ENCODE results near the gene EXD3. TPM values are rescaled to one million over a fixed set of nuclear protein-coding genes. Genes with fewer than 3 reads are reported as not detected.
A peak's percentile ranks its signal among the peaks of the same experiment; 100 is the strongest.

EXD3 gene
- total and polyA plus RNA-seq, 2 of the 13 experiments (the other 11 are each of a cell fraction or from before 2014, with no cell fraction given), result 2.7 to 4.8 TPM

DNA sequence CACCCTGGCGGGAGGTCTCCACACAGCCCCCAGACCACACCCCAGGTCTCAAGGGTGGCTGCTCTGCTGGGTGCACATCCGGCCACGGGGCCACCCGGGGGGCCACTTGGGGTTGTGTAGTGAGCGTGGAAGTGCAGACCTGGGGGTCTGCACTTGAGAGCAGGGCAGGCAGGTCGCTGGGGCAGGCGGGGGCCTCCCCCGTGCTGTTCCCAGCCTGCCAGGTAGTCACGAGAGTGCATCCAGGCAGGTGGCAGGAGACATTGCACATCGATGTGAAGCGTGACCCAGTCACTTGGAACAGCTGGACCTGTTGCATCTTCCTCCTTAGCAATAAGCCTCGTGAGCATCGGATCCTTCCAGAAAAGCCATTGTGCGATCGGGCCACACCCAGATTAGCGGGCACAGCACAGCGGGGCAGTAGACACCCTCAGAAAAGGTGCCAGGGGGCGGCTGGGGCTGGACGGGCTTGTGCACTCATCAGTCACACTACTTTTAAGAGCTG lies 23.0 kb upstream of the EXD3 start (continued):
- TF ChIP-seq, protein P1, sequence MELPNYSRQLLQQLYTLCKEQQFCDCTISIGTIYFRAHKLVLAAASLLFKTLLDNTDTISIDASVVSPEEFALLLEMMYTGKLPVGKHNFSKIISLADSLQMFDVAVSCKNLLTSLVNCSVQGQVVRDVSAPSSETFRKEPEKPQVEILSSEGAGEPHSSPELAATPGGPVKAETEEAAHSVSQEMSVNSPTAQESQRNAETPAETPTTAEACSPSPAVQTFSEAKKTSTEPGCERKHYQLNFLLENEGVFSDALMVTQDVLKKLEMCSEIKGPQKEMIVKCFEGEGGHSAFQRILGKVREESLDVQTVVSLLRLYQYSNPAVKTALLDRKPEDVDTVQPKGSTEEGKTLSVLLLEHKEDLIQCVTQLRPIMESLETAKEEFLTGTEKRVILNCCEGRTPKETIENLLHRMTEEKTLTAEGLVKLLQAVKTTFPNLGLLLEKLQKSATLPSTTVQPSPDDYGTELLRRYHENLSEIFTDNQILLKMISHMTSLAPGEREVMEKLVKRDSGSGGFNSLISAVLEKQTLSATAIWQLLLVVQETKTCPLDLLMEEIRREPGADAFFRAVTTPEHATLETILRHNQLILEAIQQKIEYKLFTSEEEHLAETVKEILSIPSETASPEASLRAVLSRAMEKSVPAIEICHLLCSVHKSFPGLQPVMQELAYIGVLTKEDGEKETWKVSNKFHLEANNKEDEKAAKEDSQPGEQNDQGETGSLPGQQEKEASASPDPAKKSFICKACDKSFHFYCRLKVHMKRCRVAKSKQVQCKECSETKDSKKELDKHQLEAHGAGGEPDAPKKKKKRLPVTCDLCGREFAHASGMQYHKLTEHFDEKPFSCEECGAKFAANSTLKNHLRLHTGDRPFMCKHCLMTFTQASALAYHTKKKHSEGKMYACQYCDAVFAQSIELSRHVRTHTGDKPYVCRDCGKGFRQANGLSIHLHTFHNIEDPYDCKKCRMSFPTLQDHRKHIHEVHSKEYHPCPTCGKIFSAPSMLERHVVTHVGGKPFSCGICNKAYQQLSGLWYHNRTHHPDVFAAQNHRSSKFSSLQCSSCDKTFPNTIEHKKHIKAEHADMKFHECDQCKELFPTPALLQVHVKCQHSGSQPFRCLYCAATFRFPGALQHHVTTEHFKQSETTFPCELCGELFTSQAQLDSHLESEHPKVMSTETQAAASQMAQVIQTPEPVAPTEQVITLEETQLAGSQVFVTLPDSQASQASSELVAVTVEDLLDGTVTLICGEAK (IDR thresholded peaks at IDR 0.05), result no peak
- TF ChIP-seq, protein P1 (CRISPR knock-in tag; IDR thresholded peaks at IDR 0.05), result 0 out of 2 replicates have a peak, but pooled peaks have one; percentile 12
- TF ChIP-seq PHF8 (CRISPR knock-in tag; IDR thresholded peaks at IDR 0.05) (no peak), ZNF382 (CRISPR knock-in tag; IDR thresholded peaks at IDR 0.05; ENCODE audit: borderline replicate concordance) (no peak), CENPX (CRISPR knock-in tag; IDR thresholded peaks at IDR 0.05) (no peak), THYN1 (CRISPR knock-in tag; IDR thresholded peaks at IDR 0.05; ENCODE audit: borderline replicate concordance, low read depth) (no peak), ZNF253 (CRISPR knock-in tag; IDR thresholded peaks at IDR 0.05; ENCODE audit: borderline replicate concordance) (no peak), BRD4 (CRISPR knock-in tag; IDR thresholded peaks at IDR 0.05) (no peak), ZNF549 (CRISPR knock-in tag; IDR thresholded peaks at IDR 0.05) (no peak)
- TF ChIP-seq, protein P2, sequence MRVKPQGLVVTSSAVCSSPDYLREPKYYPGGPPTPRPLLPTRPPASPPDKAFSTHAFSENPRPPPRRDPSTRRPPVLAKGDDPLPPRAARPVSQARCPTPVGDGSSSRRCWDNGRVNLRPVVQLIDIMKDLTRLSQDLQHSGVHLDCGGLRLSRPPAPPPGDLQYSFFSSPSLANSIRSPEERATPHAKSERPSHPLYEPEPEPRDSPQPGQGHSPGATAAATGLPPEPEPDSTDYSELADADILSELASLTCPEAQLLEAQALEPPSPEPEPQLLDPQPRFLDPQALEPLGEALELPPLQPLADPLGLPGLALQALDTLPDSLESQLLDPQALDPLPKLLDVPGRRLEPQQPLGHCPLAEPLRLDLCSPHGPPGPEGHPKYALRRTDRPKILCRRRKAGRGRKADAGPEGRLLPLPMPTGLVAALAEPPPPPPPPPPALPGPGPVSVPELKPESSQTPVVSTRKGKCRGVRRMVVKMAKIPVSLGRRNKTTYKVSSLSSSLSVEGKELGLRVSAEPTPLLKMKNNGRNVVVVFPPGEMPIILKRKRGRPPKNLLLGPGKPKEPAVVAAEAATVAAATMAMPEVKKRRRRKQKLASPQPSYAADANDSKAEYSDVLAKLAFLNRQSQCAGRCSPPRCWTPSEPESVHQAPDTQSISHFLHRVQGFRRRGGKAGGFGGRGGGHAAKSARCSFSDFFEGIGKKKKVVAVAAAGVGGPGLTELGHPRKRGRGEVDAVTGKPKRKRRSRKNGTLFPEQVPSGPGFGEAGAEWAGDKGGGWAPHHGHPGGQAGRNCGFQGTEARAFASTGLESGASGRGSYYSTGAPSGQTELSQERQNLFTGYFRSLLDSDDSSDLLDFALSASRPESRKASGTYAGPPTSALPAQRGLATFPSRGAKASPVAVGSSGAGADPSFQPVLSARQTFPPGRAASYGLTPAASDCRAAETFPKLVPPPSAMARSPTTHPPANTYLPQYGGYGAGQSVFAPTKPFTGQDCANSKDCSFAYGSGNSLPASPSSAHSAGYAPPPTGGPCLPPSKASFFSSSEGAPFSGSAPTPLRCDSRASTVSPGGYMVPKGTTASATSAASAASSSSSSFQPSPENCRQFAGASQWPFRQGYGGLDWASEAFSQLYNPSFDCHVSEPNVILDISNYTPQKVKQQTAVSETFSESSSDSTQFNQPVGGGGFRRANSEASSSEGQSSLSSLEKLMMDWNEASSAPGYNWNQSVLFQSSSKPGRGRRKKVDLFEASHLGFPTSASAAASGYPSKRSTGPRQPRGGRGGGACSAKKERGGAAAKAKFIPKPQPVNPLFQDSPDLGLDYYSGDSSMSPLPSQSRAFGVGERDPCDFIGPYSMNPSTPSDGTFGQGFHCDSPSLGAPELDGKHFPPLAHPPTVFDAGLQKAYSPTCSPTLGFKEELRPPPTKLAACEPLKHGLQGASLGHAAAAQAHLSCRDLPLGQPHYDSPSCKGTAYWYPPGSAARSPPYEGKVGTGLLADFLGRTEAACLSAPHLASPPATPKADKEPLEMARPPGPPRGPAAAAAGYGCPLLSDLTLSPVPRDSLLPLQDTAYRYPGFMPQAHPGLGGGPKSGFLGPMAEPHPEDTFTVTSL (CRISPR knock-in tag; IDR thresholded peaks at IDR 0.05; ENCODE audit: borderline replicate concordance), result no peak
